ENCODE data around the gene PTPN14.

The PTPN14 gene

DNA sequence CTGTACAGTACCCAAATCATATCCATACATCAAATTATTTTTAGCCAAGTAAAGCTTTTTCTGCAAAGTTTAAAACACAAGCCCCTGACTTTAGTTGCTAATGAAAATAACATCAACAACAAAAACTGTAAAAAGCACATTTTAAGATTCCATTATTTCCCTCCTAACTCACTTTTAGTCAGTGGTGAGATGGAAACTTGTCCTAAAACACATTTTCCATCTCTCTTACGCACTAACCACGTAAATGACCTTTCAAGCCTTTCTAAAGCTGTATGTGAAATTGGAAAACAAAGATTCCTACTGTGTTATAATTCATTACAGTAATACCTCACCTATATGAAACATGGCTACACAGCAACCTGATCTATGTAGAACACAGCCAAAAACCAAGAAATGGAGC lies 77.5 kb downstream of the PTPN14 start:
- DNase-seq = no peak

GRCh38 chr1:214473387-214473786 lies 78.0 kb downstream of the PTPN14 start:
- peak; percentile 88 for DNase-seq

DNA sequence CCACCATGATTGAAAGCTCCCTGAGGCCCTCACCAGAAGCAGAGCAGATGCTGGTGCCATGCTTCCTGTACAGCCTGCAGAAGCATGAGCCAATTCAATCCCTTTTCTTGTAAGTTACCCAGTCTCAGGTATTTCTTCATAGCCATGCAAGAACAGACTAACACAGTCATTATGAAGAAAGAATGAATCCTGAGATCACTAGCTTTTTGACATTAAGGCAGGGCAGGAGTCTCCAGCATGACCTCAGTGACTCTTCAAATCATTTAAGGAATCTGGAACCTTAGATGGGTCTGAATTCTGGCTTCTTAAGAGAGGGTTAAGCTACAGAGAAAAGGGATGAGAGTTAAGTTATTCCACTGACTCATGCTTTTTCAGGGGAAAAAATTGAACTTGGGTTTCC lies 79.0 kb downstream of the PTPN14 start:
- peak; percentile 70 for DNase-seq

DNA sequence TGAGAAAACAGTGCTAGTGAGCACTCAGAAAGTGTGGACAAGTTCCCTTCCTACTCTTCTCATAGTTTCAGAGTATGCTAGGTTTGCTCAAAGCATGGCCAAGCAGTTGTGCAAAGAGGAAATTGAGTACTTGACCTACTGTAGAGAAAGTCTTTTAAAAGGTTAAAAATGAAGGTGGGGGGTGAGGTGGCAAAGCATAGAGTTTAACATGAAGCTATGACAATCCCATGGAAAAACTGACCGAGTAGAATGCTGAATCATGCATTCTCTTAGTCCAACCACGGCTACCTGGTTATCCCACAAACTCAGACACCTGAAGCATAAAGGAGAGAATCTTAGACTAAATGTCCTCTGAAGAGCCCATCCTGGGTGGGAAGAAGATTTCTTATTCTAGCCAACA lies 79.9 kb downstream of the PTPN14 start:
- no peak for DNase-seq

DNA sequence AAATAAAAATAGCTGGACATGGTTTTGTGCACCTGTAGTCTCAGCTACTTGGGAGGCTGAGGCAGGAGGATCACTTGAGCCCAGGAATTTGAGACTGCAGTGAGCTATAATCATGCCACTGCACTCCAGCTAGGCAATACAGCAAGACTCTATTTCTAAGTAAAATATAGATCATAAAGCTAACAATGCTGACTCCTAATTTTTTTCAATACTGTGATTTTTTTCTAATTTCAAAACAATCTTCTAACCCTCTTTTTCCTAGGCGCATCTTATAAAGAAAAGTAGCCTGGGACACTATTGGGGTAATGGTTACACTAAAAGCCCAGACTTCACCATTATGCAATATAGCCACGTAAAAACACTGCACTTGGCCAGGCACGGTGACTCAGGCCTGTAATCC lies 81.3 kb downstream of the PTPN14 start:
- DNase-seq = no peak

DNA sequence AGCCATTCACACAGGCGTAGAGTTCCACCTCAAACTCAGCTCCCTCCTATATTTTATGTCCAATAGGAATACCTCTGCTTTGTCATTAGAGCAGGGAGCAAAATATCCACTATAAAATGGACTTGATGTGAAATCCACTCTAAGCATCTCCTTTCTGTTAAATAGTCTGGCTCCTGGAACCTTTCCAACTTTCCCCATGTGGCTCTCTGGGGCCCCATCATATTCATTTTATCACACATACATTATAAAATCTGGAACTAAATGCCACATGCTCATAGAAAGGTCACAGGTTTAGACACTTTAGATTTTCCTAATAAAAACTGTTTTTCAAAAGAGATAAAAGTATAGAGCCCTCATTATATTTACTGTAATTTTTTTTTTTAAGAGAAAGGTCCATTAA lies 82.1 kb downstream of the PTPN14 start:
- no peak for DNase-seq

- DNase-seq = no peak
These were observed 84.3 kb downstream of the PTPN14 start for GRCh38 chr1:214467078-214467585.

GRCh38 chr1:214466403-214467077 lies 84.9 kb downstream of the PTPN14 start:
- DNase-seq = no peak

- no peak for DNase-seq
These were observed 86.7 kb downstream of the PTPN14 start for GRCh38 chr1:214464445-214465287.

DNA sequence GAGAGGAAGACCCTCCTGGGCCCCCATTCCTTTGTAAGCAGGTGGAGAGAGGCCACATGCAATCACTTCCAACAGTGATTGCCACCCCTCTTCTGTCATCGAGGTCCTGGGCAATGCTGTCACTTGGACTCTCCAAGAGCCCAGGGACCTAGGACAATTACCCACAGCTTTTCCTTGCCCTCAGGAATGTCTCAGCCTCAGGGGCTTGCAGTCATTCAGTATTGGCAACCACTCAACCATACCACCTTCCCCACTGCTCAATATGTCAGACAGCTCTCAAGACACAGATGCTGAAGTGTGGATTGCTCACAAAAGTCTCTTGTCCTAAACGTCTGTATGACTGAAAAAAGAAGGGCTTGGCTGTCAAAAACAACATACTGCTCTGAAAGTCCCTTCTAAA lies 87.8 kb downstream of the PTPN14 start:
- no peak for DNase-seq

DNA sequence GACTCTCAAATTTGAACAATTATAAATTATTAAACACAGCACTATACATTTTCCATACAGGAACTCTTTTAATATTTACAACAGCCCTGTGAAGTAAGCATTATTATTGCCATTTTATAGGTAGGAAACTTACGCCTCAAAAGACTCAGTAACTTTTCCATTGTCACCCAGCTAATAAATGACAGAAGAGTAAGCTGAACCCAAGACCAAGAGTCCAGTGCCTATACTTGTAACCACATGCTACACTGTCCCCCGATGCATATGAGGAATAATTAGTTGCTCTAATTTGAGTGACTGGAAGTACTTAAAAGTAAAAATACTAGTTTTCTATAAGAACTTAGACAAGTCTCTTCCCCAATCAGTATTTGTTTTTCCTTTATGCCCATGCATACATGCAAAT lies 88.5 kb downstream of the PTPN14 start:
- DNase-seq = no peak

GRCh38 chr1:214461305-214461704 lies 90.1 kb downstream of the PTPN14 start:
- DNase-seq = no peak

DNA sequence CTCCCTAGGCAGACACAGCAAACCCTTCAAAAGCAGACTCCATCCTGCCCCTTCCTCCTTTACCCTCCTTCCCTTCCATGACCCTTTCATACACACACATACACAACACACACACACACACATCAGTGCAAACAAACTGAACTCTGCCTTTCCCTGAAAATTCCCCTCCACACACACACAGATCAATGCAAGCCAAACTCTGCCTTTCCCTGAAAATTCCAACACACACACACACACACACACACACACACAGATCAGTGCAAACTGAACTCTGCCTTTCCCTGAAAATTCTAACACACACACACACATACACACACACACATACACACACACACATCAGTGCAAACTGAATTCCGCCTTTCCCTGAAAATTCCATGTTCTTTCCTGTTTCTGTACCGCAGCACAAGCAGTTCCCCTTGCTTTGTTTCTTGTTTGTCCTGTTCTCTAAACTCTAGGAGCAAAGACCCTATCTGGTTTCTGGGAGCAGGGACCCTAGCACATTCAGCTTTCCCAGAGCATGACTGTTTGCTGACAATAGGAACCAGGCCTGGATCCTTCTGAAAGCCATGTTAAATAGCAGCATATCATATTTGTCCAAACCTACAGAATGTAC lies 91.0 kb downstream of the PTPN14 start:
- DNase-seq = no peak

DNA sequence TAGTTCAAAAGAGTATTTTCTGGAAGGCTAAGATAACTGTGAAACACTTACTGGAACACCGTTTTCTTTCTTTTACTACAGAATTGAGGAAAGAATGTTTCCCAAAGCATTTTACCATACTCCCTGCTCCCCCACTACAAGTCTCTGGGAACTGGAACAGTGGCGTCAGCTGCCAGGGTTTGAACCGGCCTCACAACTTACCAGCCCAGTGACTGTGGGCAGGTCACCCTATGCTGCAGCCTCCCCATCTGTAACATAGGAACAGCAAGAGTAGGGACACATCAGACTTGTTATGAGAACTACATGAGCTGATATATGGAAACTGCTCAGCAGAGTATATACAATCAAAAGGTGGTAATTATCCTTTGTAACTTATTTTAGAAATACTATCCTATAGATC lies 91.5 kb downstream of the PTPN14 start:
- no peak for DNase-seq

GRCh38 chr1:214458541-214458940 lies 92.9 kb downstream of the PTPN14 start:
- DNase-seq = no peak

- peak; percentile 64 for DNase-seq
These were observed 95.2 kb downstream of the PTPN14 start for GRCh38 chr1:214455971-214456867.

GRCh38 chr1:214455479-214455878 lies 95.9 kb downstream of the PTPN14 start:
- DNase-seq = no peak

GRCh38 chr1:214454569-214455396 lies 96.6 kb downstream of the PTPN14 start:
- peak; percentile 94 for DNase-seq

DNA sequence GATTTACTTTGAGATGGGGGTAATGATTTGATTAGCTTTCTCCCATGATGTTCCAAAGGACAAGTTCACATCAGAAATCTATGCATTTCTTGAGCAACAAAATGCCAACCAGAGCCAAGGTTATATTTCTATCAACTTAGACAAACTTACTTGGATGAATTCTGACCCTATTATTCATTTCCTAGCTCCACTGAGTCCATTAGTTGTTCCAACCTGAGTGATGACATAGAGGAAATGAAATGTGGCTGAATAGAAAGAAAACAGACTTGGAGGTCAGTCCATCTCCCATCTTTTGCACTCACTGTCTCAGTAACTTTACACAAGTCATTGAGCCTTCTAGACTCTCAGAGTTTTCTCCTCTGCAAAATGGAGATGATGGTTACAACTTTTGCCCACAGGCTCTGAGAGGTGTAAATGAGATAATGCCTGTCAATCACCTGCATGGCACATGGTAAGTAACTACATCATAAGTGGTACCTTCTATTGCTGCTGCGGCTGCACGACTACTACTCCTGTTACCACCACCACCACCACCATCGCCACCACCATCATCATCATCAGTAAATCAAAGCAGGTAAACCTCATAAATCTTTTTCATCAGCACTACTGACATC lies 98.2 kb downstream of the PTPN14 start:
- DNase-seq = peak; percentile 81

DNA sequence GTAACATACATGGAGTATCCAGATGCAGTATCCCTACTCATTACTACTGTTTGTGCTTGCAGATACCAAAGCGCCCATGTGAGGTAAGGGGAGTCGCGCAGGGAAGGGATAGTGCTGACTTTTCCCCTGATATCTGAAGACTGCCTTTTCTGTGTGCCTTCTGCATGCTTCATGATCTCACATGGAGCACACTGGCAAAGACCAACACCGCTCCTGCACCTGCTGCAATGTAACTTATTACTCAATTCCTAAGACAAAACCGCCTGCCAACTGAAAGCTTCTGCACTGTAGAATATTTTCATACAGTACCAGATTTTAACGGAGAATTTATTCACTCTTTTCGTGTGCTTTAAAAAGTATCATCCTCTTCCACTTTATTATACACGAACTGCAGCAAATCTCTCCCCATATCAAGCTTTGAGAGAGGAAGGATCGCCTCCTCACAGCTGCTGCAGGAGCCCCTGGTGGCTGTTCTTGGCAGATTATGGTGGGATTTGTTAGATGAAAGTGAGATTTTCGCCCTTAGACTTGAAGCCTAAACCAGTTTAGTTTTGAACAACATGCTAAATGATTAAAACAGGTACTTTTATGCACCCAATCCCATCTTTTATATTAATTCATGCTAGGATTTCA lies 99.1 kb downstream of the PTPN14 start:
- no peak for DNase-seq

DNA sequence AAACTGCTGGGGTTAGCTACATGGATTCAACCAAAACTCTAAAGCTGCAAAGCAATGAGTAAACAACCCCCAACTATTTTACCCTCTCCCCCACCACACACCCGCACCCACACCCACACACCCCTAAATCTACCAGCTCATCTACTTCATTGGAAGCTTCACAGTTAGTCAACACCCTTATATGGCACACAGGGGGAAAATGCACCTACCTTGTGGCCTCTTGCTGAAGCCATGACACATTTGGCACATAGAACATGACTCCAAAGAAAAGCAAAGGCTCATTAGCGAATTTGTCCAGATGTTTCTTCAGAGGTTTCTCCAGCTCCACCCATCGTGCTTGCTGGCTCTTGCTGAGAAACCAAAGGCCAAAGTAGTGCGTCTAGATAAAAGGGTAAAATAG lies 99.8 kb downstream of the PTPN14 start:
- peak; percentile 77 for DNase-seq
